ENCODE results near the gene ANKRD17.

DNA sequence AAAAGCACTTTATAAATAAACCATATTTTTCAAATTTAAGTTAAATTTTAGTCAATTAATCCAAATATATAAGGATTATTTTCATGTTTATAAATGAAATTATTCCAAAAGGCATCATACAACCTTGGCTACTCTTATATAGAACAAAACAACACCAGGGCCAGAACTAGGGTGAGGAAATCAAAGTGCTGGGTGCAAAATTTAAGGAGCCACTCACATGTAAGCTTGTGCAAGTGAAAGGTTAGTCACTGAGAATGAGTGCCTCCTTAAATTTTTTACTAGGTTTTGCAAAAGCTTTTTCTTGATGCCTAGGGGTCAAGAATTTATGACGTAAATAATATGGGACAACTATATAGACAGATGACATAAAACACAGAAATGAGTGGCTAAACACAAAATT, 105.7 kb downstream of the ANKRD17 start:
- TF ChIP-seq, protein P1, sequence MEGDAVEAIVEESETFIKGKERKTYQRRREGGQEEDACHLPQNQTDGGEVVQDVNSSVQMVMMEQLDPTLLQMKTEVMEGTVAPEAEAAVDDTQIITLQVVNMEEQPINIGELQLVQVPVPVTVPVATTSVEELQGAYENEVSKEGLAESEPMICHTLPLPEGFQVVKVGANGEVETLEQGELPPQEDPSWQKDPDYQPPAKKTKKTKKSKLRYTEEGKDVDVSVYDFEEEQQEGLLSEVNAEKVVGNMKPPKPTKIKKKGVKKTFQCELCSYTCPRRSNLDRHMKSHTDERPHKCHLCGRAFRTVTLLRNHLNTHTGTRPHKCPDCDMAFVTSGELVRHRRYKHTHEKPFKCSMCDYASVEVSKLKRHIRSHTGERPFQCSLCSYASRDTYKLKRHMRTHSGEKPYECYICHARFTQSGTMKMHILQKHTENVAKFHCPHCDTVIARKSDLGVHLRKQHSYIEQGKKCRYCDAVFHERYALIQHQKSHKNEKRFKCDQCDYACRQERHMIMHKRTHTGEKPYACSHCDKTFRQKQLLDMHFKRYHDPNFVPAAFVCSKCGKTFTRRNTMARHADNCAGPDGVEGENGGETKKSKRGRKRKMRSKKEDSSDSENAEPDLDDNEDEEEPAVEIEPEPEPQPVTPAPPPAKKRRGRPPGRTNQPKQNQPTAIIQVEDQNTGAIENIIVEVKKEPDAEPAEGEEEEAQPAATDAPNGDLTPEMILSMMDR (IDR thresholded peaks at IDR 0.05) = no peak
- TF ChIP-seq GATA2 (CRISPR knock-in tag; IDR thresholded peaks at IDR 0.05) (no peak), CHD2 (IDR thresholded peaks at IDR 0.05; ENCODE audit: low read length, partially characterized antibody) (no peak), SIN3A (IDR thresholded peaks at IDR 0.05; ENCODE audit: borderline replicate concordance, low read depth, low read length) (no peak)

All from SK-N-SH (cell line).